H9 (cell line): ENCODE results near the gene SAXO2. TPM values are rescaled to one million over a fixed set of nuclear protein-coding genes. Genes with fewer than 3 reads are reported as not detected.

Experiments
- DNase-seq: peaks from one replicate; pipeline ENCODE4 v3.0.0-alpha.2; 2017
- H2AFZ ChIP-seq: one replicate; pipeline ENCODE4 v1.6.1; 2013; ENCODE audit warnings: mild to moderate bottlenecking, low read length, control low read depth, moderate library complexity
- H2AK5ac ChIP-seq: 2 replicates; pipeline ENCODE4 v1.6.1; 2013; ENCODE audit warnings: low read length, control low read depth, mixed read lengths; ENCODE audit not compliant: insufficient read length
- H2BK120ac ChIP-seq: one replicate; pipeline ENCODE4 v1.6.1; 2013; ENCODE audit warnings: low read depth, mild to moderate bottlenecking, low read length, control low read depth, inconsistent platforms; ENCODE audit not compliant: poor library complexity, severe bottlenecking
- H2BK12ac ChIP-seq: 2 replicates; pipeline ENCODE4 v1.6.1; 2013; ENCODE audit warnings: low read length, control low read depth, mixed read lengths, low read depth; ENCODE audit not compliant: insufficient read length
- H2BK15ac ChIP-seq: 2 replicates; pipeline ENCODE4 v1.6.1; 2013; ENCODE audit warnings: low read depth, low read length, control low read depth
- H2BK20ac ChIP-seq: one replicate; pipeline ENCODE4 v1.6.1; 2013; ENCODE audit warnings: low read depth, mild to moderate bottlenecking, low read length, control low read depth, inconsistent platforms; ENCODE audit not compliant: poor library complexity, severe bottlenecking
- H2BK5ac ChIP-seq: 2 replicates; pipeline ENCODE4 v1.6.1; 2013; ENCODE audit warnings: low read length, control low read depth, mixed read lengths; ENCODE audit not compliant: insufficient read length
- H3K14ac ChIP-seq: 2 replicates; pipeline ENCODE4 v1.6.1; 2013; ENCODE audit warnings: low read length, control low read depth; ENCODE audit not compliant: insufficient read depth
- H3K18ac ChIP-seq: 2 replicates; pipeline ENCODE4 v1.6.1; 2013; ENCODE audit warnings: low read depth, mild to moderate bottlenecking, mixed read lengths, low read length, control low read depth; ENCODE audit not compliant: insufficient read length
- H3K23ac ChIP-seq: 2 replicates; pipeline ENCODE4 v1.6.1; 2013; ENCODE audit warnings: low read length, control low read depth, mixed read lengths, low read depth; ENCODE audit not compliant: insufficient read length
- H3K23me2 ChIP-seq: 2 replicates; pipeline ENCODE4 v1.6.1; 2013; ENCODE audit warnings: low read depth, mild to moderate bottlenecking, mixed read lengths, low read length, control low read depth; ENCODE audit not compliant: insufficient read length, poor library complexity, severe bottlenecking
- H3K27ac ChIP-seq: 2 replicates; pipeline ENCODE4 v1.5.1; 2013; ENCODE audit warnings: low read length, control low read depth, mixed read lengths, low read depth; ENCODE audit not compliant: insufficient read length
- H3K27me3 ChIP-seq: 2 replicates; pipeline ENCODE4 v1.6.1; 2013; ENCODE audit warnings: low read length, control low read depth, inconsistent platforms; ENCODE audit not compliant: insufficient read depth
- H3K4ac ChIP-seq: 2 replicates; pipeline ENCODE4 v1.6.1; 2013; ENCODE audit warnings: low read depth, mild to moderate bottlenecking, control low read depth, inconsistent platforms, low read length, moderate library complexity
- H3K4me1 ChIP-seq: 2 replicates; pipeline ENCODE4 v1.6.1; 2013; ENCODE audit warnings: low read length, control low read depth, inconsistent platforms; ENCODE audit not compliant: insufficient read depth
- H3K4me2 ChIP-seq: 2 replicates; pipeline ENCODE4 v1.6.1; 2013; ENCODE audit warnings: low read length, control low read depth, mixed read lengths; ENCODE audit not compliant: insufficient read length, insufficient read depth
- H3K56ac ChIP-seq: 2 replicates; pipeline ENCODE4 v1.6.1; 2013; ENCODE audit warnings: low read depth, mild to moderate bottlenecking, mixed read lengths, low read length, control low read depth; ENCODE audit not compliant: insufficient read length
- H3K79me1 ChIP-seq: 2 replicates; pipeline ENCODE4 v1.6.1; 2013; ENCODE audit warnings: low read depth, mild to moderate bottlenecking, moderate library complexity, low read length, control low read depth, inconsistent platforms; ENCODE audit not compliant: insufficient read depth, poor library complexity, severe bottlenecking
- H3K79me2 ChIP-seq: 2 replicates; pipeline ENCODE4 v1.6.1; 2013; ENCODE audit warnings: low read length, control low read depth, inconsistent platforms; ENCODE audit not compliant: insufficient read depth
- H3K9ac ChIP-seq: 2 replicates; pipeline ENCODE4 v1.6.1; 2013; ENCODE audit warnings: low read length, control low read depth, mixed read lengths; ENCODE audit not compliant: insufficient read length; ENCODE audit errors: extremely low read depth
- H3K9me3 ChIP-seq: one replicate; pipeline ENCODE4 v1.6.1; 2013; ENCODE audit warnings: low read depth, low read length, inconsistent platforms; ENCODE audit not compliant: control insufficient read depth
- H3T11ph ChIP-seq: one replicate; pipeline ENCODE4 v1.6.1; 2013; ENCODE audit warnings: mild to moderate bottlenecking, low read length, control low read depth, inconsistent platforms
- H4K20me1 ChIP-seq: one replicate; pipeline ENCODE4 v1.6.1; 2013; ENCODE audit not compliant: control insufficient read depth, insufficient read length, insufficient read depth
- H4K5ac ChIP-seq: 2 replicates; pipeline ENCODE4 v1.6.1; 2013; ENCODE audit warnings: low read depth, mild to moderate bottlenecking, mixed read lengths, low read length, control low read depth; ENCODE audit not compliant: insufficient read length
- H4K8ac ChIP-seq: replicated peaks from 2 replicates; pipeline ENCODE4 v1.6.1; 2013; ENCODE audit warnings: low read length, control low read depth, mixed read lengths, low read depth; ENCODE audit not compliant: insufficient read length
- H4K91ac ChIP-seq: 2 replicates; pipeline ENCODE4 v1.6.1; 2013; ENCODE audit warnings: low read depth, mild to moderate bottlenecking, moderate library complexity, mixed read lengths, low read length, control low read depth; ENCODE audit not compliant: insufficient read length
- H3K27ac Mint-ChIP-seq, 3 experiments: 2 replicates in 2 of 3; 3 replicates in 1 of 3; pipeline ENCODE4 v1.8.0; 2020 to 2021; ENCODE audit warnings: mixed read lengths in 3 of 3, mild to moderate bottlenecking in 1 of 3, moderate library complexity in 1 of 3
- H3K27me3 Mint-ChIP-seq: 2 replicates; pipeline ENCODE4 v1.8.0; 2021; ENCODE audit warnings: low read depth, mild to moderate bottlenecking, moderate library complexity, mixed read lengths
- H3K36me3 Mint-ChIP-seq, 3 experiments: 2 replicates in 2 of 3; 3 replicates in 1 of 3; pipeline ENCODE4 v1.8.0; 2020 to 2021; ENCODE audit warnings: low read depth in 3 of 3, mixed read lengths in 3 of 3; ENCODE audit not compliant: insufficient read depth in 1 of 3
- H3K4me1 Mint-ChIP-seq, 2 experiments: 2 replicates each; pipeline ENCODE4 v1.8.0; 2020; ENCODE audit warnings: mixed read lengths in 2 of 2
- H3K4me3 Mint-ChIP-seq, 2 experiments: 2 replicates in 1 of 2; 3 replicates in 1 of 2; pipeline ENCODE4 v1.8.0; 2020 to 2021; ENCODE audit warnings: mild to moderate bottlenecking in 2 of 2, mixed read lengths in 2 of 2, moderate library complexity in 1 of 2
- H3K9me3 Mint-ChIP-seq, 2 experiments: 2 replicates in 1 of 2; 3 replicates in 1 of 2; pipeline ENCODE4 v1.8.0; 2020; ENCODE audit warnings: mild to moderate bottlenecking in 2 of 2, mixed read lengths in 2 of 2, moderate library complexity in 1 of 2
- CTCF ChIP-seq: fragments of 200-600 bp; sonication (generic); conservative IDR thresholded peaks from 3 replicates; pipeline ENCODE4 v1.8.0; 2021; ENCODE audit warnings: antibody characterized with exemption, mild to moderate bottlenecking
- WGBS: extraction: QIAGEN DNeasy Blood & Tissue Kit; methylation state at CpG from one replicate; pipeline ENCODE4 v1.1.7; 2013; ENCODE audit warnings: missing lambda C conversion rate, low lambda C conversion rate, mixed read lengths; ENCODE audit not compliant: insufficient read length; ENCODE audit errors: extremely low coverage; 5-methylcytosine and 5-hydroxymethylcytosine counted together
- total RNA-seq: library from RNA; stranded (reverse); gene quantifications from 2 replicates; pipeline ENCODE4 v1.2.1, GENCODE V29; 2021

Gene SAXO2
- total RNA-seq, 1 experiment from 2014 or later = 3.1 TPM

GRCh38 chr15:82301296-82302016 is 38.8 kb downstream of the SAXO2 start:
- Histone ChIP-seq H2BK15ac (no peak overlapping the region), H2BK120ac (no peak overlapping the region), H2AK5ac (no peak overlapping the region), H2BK20ac (no peak overlapping the region), H3K9ac (no peak overlapping the region), H3K18ac (no peak overlapping the region), H3K79me1 (no peaks in the 10 kb centered on the region), H3K4me1 (no peaks in the 10 kb centered on the region), H3K14ac (no peak overlapping the region; the same call in 1 of the 2 replicates), H2BK5ac (no peak overlapping the region), H4K5ac (no peak overlapping the region), H3K79me2 (no peaks in the 10 kb centered on the region), H3K23me2 (no peaks in the 10 kb centered on the region), H3K9me3 (no peaks in the 10 kb centered on the region), H3K4me2 (no peak overlapping the region), H3K4ac (no peak overlapping the region), H3K23ac (no peak overlapping the region), H3K27ac (no peak overlapping the region), H4K91ac (no peak overlapping the region), H2AFZ (no peak overlapping the region), H4K20me1 (no peaks in the 10 kb centered on the region), H3K27me3 (no peaks in the 10 kb centered on the region), H2BK12ac (no peak overlapping the region), H4K8ac (no peak overlapping the region), H3T11ph (no peak overlapping the region), H3K56ac (no peak overlapping the region)
- Mint-ChIP-seq H3K27ac (no peak overlapping the region), H3K9me3 (no peaks in the 10 kb centered on the region; a peak in 1 of 5 replicates), H3K4me1 (no peaks in the 10 kb centered on the region), H3K4me3 (no peak overlapping the region), H3K36me3 (no peaks in the 10 kb centered on the region), H3K27me3 (no peaks in the 10 kb centered on the region; the same call in 1 of the 2 replicates)
- DNase-seq = no peak
- TF ChIP-seq CTCF = no peak
- WGBS = no CpG with 5 or more reads among the region's 3 CpGs
